ENCODE results near the gene TMED8.

TMED8 gene

DNA sequence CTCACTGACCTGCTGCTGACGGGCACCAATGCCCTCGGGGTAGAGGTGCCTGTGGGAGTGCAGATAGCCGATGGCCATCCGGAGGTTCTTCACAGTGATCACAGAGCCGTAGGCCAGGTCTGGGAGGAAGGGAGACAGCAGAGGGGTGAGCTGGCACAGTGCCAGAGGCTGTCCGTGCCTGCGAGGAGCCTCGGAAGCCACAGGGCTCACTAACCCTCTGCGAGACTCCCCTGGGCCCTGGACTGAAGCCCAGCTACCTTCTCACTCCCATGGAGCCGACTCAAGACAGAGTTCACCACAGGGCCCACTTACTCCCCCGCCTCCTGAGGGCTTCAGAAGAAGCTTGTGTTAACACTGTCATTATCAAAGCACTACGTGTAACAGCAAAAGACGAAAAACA is 80.7 kb downstream of the TMED8 start:
- DNase-seq (ENCODE audit: low read depth) = no peak

DNA sequence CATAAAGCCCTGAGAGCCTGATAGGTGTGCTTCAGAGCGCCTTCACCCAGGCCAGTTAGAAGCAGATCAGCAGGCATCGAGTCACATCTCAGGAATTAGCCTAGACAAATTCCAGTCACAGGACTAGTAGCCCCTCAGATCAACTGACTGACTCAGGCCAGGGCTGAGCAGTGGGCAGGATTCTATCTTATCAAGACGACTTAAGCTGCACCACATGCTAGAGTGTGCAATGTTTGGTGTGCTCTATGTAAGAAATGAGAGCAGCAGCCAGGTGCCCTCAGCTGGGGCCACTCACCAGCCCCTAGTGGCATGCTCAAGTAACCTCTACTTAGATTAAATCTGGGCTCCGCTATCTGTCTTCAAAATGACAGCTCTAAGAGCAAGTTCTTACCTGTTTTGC is 86.2 kb downstream of the TMED8 start:
- DNase-seq (ENCODE audit: low read depth) = no peak

DNA sequence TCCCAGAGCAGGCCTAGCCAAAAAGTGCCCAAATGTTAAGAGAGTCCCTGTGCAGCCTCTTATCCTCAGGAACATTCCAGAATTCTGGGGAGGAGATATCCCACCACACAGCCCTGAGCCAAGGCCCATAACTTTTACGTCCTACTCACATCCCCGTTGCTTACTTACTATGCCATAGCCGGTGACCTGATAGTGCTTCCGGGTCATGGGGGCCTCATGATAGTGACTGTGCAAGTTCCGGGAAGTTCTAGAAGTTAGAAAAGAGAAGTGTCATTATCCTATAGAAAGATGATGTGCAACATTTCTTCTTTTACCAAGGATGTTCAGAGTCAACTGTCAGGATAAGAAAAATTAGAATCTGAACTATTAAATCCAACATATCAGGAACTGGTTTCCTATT is 90.3 kb downstream of the TMED8 start:
- no peak for DNase-seq (ENCODE audit: low read depth)

Measured in HS-5 (cell line).